Right lung (tissue), 10 donors: Measurements from ENCODE around the gene OR7A10. TPM values are rescaled to one million over a fixed set of nuclear protein-coding genes. Genes with fewer than 3 reads are reported as not detected.

ENCODE experiments used
- DNase-seq, 2 donors: peaks; one replicate each; pipeline ENCODE4 v3.0.0-alpha.2; 2013
- long read RNA-seq, 8 donors: transcript quantifications; one replicate each; lab custom pipeline, GENCODE V29; 2026
- polyA plus RNA-seq, 5 donors: library from polyadenylated mRNA; unstranded; fragments of 120-200 nt; gene quantifications; one replicate each; pipeline versions ENCODE4 v1.2.1 to v1.2.3, GENCODE V29; 2013; ENCODE audit warnings: inconsistent platforms in 1 of 5, low replicate concordance in 1 of 5; ENCODE audit not compliant: insufficient read length in 5 of 5, insufficient read depth in 1 of 5

The OR7A10 gene
- not detected for polyA plus RNA-seq
- long read RNA-seq, donor 1 = 0 reads
- long read RNA-seq, donor 2 = 0 reads
- long read RNA-seq, donor 3 = 0 reads
- long read RNA-seq, donor 4 = 0 reads
- long read RNA-seq, donor 5 = 0 reads
- long read RNA-seq, donor 6 = 0 reads
- long read RNA-seq, donor 7 = 0 reads
- long read RNA-seq, donor 8 = 0 reads

DNA sequence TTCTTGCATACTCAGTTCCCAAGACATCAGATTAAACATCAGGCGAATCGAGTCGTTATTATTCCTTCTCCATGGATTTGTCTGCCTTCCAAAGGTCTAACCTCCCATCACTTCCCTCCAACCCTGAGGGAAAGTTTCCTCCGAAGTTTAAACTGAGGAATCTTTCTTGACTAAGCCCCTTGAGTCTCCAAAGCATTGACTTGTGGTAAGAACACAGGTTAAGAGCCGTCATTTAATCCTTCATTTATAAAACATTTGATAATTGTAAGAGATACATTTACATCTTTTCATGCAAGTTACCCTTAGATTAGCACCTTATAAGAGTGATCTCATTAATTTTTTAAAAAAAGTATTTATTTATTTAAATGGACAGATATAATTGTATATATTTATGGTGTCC is at the start of gene OR7A10:
OR7A10 (minus strand) TSS at position 101 of the 400 bp plus-strand sequence. CDS start 7,045 bp downstream, outside the sequence.
- DNase-seq = no peak

DNA sequence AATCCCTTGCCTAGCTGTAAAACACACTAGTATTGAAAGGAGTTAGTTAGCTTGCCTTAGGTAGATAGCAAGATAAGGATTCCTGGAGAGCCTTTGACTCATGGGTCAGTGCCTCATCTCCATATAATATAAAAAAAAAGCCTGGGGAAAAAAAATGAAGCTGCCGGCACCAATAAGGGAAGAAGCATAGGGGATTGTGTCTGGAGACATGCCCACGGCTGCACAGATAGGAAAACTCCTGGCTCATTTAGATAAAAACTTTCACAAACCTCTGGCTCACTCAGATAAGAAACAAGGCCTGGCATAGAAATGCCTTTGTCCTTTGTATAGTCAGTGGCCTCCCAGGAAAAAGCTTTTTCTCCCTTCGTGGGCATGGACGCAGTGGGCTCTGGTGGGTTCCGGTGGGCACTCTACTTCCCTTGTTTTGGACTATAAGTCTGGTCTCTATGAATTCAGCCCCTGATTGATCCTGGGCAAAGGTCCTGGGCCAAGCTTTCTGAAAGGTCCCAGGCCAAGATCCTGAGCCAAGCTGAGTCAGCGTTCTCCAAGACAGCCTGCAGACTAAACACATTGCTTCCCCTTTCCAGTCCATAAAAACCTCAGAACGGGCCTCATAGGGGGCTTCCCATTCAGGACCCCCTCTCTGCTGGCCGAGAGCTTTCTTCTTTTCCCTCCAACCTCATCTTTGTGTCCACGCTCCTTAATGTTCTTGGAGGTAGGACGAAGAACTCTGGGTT is 42.1 kb upstream of the OR7A10 start:
- no peak for DNase-seq

DNA sequence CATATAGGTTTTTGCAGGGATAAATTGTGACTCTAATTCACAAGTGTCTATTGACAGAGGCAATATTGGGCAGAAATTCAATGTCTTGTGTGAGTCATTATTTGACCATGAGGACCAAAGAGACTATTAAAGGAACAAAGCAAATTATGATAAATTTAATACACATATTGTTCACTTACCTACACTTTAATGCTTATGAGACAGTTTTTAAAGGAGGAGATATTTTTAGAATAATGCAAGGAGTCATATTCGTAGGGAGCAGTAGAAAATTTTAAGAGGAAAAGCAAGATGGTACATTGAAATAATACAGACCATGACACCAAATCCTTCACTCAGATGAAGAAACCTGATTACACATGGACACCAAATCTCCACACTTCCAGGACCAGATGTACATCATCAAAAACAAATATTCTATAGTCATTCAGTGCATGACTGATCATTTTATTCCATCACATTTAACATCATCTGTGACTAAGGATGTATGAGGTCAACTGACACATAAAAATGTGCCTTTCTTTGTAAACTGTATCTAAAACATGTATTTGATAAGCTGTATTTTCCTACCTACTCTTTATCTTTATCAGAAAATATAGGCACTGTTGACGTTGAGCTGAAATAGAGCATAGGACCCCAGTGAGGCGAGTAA is 41.4 kb upstream of the OR7A10 start:
- no peak for DNase-seq

DNA sequence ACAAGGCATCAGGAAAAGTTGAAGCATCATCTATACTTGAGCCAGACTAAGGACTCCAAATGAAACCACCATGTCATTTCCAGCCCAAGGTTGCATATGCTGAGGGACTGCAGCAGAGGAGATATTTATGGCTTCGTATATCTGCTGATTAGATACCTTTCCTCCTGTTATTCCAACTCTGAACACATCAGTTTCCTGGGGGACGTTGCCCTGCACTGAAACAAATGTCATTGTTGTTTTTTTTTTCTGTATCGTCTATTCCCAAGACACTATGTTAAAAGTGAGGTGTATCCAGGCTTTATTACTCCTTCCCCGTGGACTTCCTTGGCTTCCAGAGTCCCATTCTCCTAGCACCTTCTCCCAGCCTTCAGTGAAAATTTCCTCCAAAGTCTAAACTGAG is 37.3 kb upstream of the OR7A10 start, which contains the start of gene OR7A17:
OR7A17 (minus strand) TSS at position 101 of the 400 bp plus-strand sequence. CDS start 4,777 bp downstream, outside the sequence.
- DNase-seq = no peak

DNA sequence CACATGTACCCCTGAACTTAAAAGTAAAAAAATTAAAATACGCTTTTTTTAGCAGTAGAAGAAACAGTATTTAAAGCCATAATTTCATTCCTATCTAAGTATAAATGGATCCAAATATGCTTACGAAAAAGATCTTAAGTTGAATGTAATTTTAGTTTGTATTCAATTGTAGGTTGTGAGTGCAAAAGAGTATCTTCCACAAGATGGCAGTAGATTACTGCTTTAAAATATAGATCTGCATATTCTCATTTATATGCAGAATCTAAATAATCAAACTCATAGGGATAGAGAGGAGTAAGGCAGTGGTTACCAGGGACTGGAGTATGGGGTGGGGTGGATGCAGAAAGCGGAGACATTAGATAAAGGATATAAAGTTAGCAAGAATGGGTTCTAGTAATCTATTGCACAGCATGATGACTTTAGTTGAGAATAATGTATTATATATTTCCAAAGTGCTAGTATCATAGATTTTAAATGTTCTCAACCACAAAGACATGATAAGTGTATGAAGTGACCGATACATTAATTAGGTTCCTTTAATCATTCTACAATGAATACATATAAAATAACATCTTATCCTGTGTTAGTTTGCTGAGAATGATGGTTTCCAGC is 23.0 kb upstream of the OR7A10 start:
- no peak for DNase-seq

DNA sequence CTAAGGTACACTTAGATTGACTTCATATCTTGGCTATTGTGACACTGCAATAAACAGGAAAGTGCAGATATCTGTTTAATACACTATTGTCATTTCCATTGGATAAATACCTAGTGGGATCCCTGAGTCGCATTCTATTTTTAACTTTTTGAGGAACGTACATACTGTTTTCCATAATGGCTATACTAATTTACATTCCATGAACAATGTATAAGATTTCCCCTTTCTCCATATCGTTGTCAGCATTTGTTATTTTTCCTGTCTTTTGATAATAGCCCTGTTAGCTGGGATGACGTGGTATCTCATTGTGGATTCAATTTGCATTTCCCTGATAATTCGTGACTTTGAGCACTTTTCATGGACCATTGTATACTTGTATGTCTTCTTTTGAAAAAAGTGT is 19.8 kb upstream of the OR7A10 start:
- DNase-seq = no peak

DNA sequence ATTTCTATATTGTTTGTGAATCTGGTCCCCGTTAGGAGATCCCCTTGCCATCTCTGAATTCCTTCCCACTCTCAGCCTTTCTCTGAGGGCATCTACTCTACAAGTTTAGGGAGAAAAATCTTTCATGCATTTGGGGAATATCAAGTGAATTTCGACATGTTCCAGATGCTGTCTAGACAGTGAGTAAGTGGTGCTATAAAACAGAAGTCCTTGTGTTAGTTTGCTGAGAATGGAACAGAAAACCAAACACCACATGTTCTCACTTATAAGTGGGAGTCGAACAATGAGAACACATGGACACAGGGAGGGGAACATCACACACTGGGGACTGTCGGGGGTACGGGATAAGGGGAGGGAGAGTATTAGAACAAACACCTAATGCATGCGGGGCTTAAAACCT is 5.1 kb downstream of the OR7A10 start:
- DNase-seq = no peak

DNA sequence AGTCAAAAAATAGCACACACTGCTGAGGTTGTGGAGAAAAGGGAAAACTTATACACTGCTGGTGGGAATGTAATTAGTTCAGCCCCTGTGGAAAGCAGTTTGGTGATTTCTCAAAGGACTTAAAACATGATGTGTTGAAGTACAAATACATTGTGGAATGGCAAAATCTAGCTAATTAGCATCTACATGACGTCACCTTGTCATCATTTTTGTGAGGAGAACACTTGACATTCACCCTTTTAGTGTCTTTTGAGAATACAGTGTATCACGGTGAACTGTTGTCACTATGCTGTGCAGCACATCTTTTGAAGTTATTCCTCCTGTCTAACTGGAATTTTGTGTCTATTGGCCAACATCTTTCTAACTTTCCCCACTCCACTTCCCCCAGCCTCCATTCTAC is 5.6 kb downstream of the OR7A10 start:
- no peak for DNase-seq

DNA sequence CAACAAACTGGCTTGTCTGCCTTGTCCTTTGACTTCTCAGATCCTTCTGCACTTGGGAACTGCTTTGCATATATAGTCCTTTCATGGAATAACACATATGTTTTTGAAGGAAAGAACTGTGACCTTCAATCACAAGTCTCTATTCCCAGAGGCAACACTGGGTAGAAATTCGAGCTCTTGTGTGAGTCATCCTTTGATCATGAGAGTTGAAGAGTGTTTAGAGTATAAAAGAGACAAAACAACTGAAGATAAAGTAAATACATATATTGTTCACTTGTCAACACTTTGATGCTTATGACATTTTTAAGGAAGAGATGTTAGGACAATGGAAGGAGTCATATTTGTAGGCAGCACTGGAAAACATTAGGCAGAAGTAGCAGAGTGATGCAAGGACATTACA is 8.5 kb downstream of the OR7A10 start:
- DNase-seq = no peak

DNA sequence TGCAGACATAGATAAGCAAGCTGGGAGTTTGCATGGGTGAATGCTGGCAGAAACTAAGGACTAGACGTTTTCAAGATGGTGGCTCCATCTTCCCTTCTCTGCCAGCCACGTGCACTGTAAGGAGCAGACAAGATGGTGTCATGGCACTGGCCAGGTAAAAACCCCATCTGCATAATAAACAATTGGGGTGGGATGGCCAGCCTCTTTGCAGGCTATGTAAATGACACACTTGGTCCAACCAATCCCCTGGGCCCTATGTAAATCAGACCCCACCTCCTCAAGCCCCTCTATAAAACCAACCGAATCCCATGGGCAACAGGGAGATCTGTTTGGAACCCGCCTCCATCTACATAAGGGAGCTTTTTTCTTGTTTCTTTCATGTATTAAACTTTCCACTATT is 11.3 kb downstream of the OR7A10 start:
- no peak for DNase-seq

DNA sequence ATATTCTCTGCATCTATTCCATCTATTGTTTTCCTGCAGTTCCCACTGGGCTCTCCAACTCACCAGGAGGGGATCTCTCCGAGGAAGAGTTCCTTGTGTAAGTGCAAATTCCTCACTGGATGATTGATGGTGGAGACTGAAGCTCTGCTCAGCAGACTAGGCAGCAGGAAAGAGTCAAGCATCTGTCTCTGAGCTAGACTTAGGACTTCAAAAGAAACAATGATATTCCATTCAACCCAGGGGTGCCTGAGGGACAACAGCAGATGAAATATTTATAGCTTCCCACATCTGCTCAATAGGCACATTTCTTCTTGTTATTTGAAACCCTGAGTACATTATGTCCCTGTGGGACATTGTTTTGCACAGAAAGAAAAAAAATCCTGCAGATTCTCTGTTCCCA is 13.7 kb downstream of the OR7A10 start, which contains the start of the genes OR7A5 and OR7C1:
OR7A5 (minus strand) TSS at position 175 of the 400 bp plus-strand sequence. CDS start 6,944 bp downstream, outside the sequence.
OR7C1 (minus strand) TSS at position 175 of the 400 bp plus-strand sequence. CDS start 35,049 bp downstream, outside the sequence.
- DNase-seq = no peak

DNA sequence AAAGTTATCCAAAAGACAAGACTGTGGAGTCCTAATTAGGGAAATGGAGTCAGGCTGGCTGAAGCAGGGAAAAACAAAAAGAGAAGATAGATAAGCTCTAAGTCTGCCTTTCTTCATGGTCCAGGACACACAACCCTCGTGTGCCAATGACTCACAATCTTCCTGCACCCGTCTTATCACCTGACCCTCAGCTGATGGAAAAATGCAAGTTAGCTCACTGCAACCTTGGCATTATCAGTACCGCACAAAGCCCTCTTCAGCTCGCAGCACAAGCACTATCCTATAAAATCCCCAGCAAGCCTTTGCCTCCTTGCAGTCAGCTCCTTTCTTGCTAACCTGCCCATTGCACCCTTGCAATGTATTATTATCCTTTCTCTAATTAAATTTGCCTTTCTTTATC is 18.0 kb downstream of the OR7A10 start:
- DNase-seq = no peak

DNA sequence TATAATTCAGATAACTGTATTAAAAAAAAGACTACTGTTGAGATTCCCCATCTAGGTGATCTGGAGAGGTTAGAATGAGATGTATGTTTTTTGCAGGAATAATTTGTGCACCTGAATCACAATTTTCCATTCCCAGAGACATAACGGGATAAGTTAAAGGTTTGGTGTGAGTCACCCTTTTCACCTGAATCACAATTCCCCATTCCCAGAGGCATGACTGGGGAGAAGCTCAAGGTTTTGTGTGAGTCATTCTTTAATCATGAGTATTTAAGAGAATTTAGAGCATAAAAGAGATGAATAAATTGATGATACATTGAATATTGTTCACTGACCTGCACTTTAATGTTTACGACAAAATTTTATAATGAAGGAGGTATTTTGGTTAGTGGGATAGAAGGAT is 22.7 kb downstream of the OR7A10 start:
- no peak for DNase-seq

DNA sequence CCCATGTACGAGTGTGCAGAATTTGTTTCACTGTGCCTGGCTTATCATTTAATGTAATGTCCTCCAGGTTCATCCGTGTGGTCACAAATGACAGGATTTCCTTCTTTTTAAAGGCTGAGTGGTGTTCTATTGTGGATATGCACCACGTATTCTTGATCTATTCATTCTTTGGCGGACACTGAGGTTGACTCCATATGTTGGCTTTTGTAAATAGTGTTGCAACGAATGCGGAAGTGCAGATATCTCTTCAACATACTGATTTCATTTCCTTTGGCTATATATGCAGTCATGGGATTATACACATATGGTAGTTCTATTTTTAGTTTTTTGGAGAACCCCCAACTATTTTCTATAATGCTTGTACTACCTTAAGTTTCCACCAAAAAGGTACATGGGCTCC is 26.8 kb downstream of the OR7A10 start:
- DNase-seq = no peak

DNA sequence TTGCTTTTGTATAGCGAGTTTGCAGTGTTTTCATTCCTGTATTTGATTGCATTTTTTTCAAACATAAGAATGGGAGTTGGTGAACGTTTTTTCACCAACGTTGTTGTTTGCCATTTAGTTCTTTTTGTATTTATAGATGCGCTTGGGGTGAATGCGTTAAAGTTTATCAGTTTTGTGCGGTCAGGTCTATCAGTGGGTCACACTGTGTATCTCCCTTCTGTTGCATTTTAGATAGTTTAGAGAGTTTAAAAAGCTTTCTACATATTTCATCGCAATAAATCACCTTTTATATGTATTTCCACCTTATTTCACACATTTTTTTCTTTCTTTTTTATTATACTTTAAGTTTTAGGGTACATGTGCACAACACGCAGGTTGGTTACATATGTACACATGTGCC is 30.1 kb downstream of the OR7A10 start:
- no peak for DNase-seq

DNA sequence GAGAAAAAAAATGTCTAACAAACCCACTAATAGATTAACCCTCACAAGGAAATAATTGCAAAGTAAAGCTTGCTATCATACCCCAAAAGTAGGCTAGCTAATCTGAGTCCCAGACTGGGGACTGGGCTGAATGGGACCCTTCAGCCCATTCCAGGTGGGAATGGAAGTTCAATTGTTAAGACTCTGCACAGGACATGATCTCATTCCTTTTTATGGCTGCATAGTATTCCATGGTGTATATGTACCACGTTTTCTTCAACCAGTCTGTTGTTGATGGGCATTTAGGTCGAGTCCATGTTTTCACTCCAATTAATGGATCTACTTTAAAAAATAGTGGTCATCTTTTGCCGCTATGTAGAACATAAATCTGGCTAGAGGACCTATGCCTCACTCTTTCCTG is 31.7 kb downstream of the OR7A10 start:
- no peak for DNase-seq

DNA sequence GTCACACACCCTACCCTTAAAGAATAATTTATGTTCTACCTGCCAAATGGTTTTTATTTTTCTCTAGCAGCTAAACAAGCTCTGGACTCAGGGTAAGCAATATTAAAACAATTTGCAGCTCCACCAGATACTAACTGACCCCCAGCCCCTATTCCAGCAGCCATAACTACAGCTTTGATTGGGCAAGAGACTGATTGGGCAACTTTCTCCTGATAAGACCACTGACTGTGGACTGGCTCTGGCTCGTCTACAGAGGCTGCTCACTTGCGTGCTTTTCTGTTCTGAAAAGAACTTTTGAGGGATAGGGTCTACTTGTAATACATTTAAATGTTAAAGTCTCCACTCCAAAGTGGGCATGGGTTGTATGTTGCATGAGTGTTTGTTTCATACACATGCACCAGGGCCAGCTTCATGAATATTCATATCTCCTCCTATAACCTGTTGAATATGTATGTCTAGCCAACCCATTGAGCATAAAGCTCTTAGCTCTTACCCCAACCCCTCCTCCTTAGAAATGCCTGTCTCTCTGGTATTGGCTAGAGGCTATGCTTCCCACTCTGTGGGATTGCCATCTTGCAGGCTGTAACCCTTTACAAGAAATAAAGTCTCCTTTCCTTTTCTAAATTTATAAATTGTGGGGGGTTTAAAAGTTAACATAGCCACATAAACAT is 33.6 kb downstream of the OR7A10 start:
- no peak for DNase-seq

DNA sequence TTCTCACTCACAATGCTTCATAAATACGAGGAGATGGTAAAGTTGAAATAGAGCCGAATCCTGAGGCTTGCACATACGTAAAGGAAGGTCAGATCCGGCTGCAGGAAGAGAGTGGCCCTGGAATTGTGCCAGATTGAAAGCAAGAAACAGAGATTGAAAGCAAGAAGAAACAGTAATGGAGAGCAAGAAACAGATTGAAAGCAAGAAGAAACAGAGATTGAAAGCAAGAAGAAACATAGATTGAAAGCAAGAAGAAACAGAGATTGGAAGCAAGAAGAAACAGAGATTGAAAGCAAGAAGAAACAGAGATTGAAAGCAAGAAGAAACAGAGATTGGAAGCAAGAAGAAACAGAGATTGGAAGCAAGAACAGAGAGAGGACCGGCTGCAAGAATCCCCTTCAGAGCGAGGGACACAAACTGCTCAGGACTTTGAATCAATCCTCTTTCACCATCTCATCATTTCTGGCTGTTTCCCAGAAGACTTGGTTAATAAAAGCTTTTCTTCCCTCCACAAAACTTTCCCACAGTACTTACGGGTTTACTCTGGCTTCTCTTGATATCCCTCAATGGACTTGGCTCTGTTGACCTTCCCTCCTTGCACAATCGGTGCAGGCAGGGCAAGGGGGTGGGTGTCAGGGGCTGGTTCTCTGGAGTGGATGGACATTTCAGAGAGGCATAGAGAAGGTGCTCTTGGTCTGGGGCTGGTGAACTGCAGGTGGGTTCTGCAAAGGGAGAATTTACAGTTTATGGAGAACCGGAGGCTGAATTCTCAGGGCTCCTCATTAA is 39.3 kb downstream of the OR7A10 start:
- no peak for DNase-seq

DNA sequence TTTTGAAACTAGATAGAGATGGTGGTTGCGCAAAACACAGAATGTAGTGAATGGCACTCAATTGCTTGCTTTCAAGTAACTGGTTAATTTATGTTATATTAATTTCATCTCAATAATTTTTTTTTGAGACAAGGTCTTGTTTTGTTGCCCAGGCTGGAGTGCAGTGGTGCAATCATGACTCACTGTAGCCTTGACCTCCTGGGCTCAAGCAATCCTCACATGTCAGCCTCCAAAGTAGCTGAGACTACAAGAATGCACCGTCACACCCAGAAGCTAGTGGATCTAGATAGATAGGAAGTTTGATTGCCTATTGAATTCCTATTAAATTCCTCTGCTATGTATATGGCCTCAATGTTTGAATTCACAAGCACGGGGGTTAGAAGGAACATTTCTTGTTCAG is 44.0 kb downstream of the OR7A10 start:
- DNase-seq = no peak

DNA sequence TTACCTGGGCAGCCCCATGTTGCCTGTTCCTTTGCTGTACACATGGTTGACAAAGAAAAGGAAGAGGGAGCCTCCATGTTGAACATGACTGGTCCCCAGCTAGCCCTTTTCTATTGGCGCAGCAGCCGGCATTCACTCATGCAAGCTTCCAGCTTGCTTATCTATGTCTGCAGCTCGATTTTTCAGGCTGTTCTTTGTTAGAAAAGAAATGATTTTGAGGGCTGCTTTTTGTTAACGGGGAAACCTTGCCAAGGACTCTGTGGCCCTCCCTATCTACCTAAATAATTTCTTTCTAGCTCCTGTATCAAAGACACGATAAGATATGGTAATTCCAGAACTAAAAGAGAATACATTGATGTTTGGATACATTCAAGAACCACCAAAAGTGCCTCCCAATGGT is 50.0 kb downstream of the OR7A10 start:
- no peak for DNase-seq

DNA sequence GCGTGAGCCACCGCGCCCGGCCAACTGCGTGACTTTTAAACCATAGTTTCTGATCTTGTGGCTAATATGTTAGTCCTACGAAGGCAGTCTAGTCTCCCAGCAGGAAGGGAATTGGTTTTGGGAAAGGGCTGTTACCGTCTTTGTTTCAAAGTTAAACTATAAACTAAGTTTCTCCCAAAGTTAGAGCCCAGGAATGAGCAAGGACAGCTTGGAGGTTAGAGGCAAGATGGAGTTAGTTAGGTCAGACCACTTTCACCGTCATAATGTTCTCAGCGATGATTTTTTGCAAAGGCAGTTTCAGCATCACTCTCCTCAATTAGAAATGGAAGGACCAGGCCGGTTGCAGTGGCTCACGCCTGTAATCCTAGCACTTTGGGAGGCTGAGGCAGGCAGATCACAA is 52.7 kb downstream of the OR7A10 start:
- DNase-seq = no peak
